Subcutaneous abdominal adipose tissue (tissue), 5 donors: ENCODE results near the gene ZNF611.
"Not testable (repeated sequence)": the region's sequence is repeated elsewhere in the genome, so short reads cannot be mapped to it uniquely, and the experiment has no call there.

ENCODE experiments used
- H3K27ac ChIP-seq: one replicate; pipeline ENCODE4 v1.7.0; 2013; ENCODE audit warnings: low read depth, mild to moderate bottlenecking, inconsistent platforms, low read length, moderate library complexity
- H3K27me3 ChIP-seq, 5 donors: one replicate each; pipeline ENCODE4 v1.7.0; 2013; ENCODE audit warnings: low read length in 5 of 5, inconsistent platforms in 1 of 5; ENCODE audit not compliant: control insufficient read depth in 5 of 5, insufficient read depth in 4 of 5
- H3K36me3 ChIP-seq, 5 donors: one replicate each; pipeline ENCODE4 v1.7.0; 2013; ENCODE audit warnings: low read length in 5 of 5; ENCODE audit not compliant: control insufficient read depth in 5 of 5, insufficient read depth in 5 of 5
- H3K4me1 ChIP-seq, 5 donors: one replicate each; pipeline ENCODE4 v1.7.0; 2013; ENCODE audit warnings: low read length in 5 of 5, mild to moderate bottlenecking in 3 of 5, moderate library complexity in 1 of 5; ENCODE audit not compliant: control insufficient read depth in 5 of 5, insufficient read depth in 5 of 5
- H3K4me3 ChIP-seq, 5 donors: one replicate each; pipeline ENCODE4 v1.7.0; 2013; ENCODE audit warnings: low read length in 5 of 5, low read depth in 1 of 5
- H3K9ac ChIP-seq, 5 donors: one replicate each; pipeline ENCODE4 v1.7.0; 2013; ENCODE audit warnings: low read length in 5 of 5, mild to moderate bottlenecking in 4 of 5, moderate library complexity in 3 of 5
- H3K9me3 ChIP-seq, 5 donors: one replicate each; pipeline ENCODE4 v1.7.0; 2013; ENCODE audit warnings: low read length in 5 of 5; ENCODE audit not compliant: control insufficient read depth in 5 of 5
- donor health status: healthy.
- donor health status: healthy.
- donor health status: healthy.
- donor health status: healthy.
- donor health status: healthy.

Gene ZNF611

GRCh38 chr19:52720541-52720940 lies 14.3 kb downstream of the ZNF611 start:
- not testable (repeated sequence) for H3K27ac ChIP-seq, H3K9me3 ChIP-seq, H3K4me3 ChIP-seq, H3K4me1 ChIP-seq, H3K9ac ChIP-seq, H3K27me3 ChIP-seq
- peaks cover 0 to 38% (median 3%) of the 10 kb centered on the region in 5 donors for H3K36me3 ChIP-seq

GRCh38 chr19:52716522-52716921 lies 18.3 kb downstream of the ZNF611 start:
- peaks cover 4 to 48% (median 25%) of the 10 kb centered on the region in 5 donors for H3K36me3 ChIP-seq
- H3K9me3 ChIP-seq: no peaks in the 10 kb centered on the region
- no peak overlapping the region for H3K9ac ChIP-seq
- no peak overlapping the region for H3K27ac ChIP-seq
- no peaks in the 10 kb centered on the region for H3K27me3 ChIP-seq
- H3K4me3 ChIP-seq: no peak overlapping the region
- H3K4me1 ChIP-seq: peaks cover 0 to 3% (median 0%) of the 10 kb centered on the region in 5 donors

- H3K4me3 ChIP-seq, H3K27ac ChIP-seq, H3K9ac ChIP-seq, H3K4me1 ChIP-seq, H3K27me3 ChIP-seq, H3K9me3 ChIP-seq: not testable (repeated sequence)
- H3K36me3 ChIP-seq: peaks cover 4 to 48% (median 32%) of the 10 kb centered on the region in 5 donors
Measured at GRCh38 chr19:52715902-52716301, 18.9 kb downstream of the ZNF611 start.

- H3K27ac ChIP-seq, H3K4me3 ChIP-seq, H3K4me1 ChIP-seq, H3K27me3 ChIP-seq, H3K9ac ChIP-seq, H3K9me3 ChIP-seq: not testable (repeated sequence)
- peaks cover 4 to 48% (median 32%) of the 10 kb centered on the region in 5 donors for H3K36me3 ChIP-seq
Measured at GRCh38 chr19:52715330-52715729, 19.5 kb downstream of the ZNF611 start.

- not testable (repeated sequence) for H3K4me1 ChIP-seq, H3K27ac ChIP-seq, H3K9ac ChIP-seq, H3K4me3 ChIP-seq, H3K9me3 ChIP-seq, H3K27me3 ChIP-seq
- H3K36me3 ChIP-seq: peaks cover 4 to 60% (median 35%) of the 10 kb centered on the region in 5 donors
Measured at GRCh38 chr19:52713051-52713450, 21.8 kb downstream of the ZNF611 start.

- not testable (repeated sequence) for H3K4me3 ChIP-seq, H3K4me1 ChIP-seq, H3K27ac ChIP-seq, H3K27me3 ChIP-seq, H3K9ac ChIP-seq, H3K9me3 ChIP-seq
- H3K36me3 ChIP-seq: peaks cover 10 to 71% (median 42%) of the 10 kb centered on the region in 5 donors
Measured at GRCh38 chr19:52711661-52712060, 23.2 kb downstream of the ZNF611 start.

GRCh38 chr19:52710538-52710937 lies 24.3 kb downstream of the ZNF611 start:
- H3K9ac ChIP-seq: no peak overlapping the region
- no peaks in the 10 kb centered on the region for H3K27me3 ChIP-seq
- H3K4me3 ChIP-seq: no peak overlapping the region
- no peaks in the 10 kb centered on the region for H3K4me1 ChIP-seq
- no peak overlapping the region for H3K27ac ChIP-seq
- H3K9me3 ChIP-seq: peaks cover 0 to 13% (median 4%) of the 10 kb centered on the region in 5 donors
- peaks cover 22 to 79% (median 53%) of the 10 kb centered on the region in 5 donors for H3K36me3 ChIP-seq

GRCh38 chr19:52705615-52706014 lies 29.2 kb downstream of the ZNF611 start:
- Histone ChIP-seq H3K4me3 (peak overlapping the region in 2 of 5 donors; percentile 28 to 35), H3K36me3 (peaks cover 21 to 51% (median 30%) of the 10 kb centered on the region in 5 donors), H3K9me3 (peaks cover 0 to 34% (median 8%) of the 10 kb centered on the region in 5 donors)
- not testable (repeated sequence) for H3K9ac ChIP-seq, H3K4me1 ChIP-seq, H3K27ac ChIP-seq, H3K27me3 ChIP-seq

GRCh38 chr19:52703917-52704316 lies 30.9 kb downstream of the ZNF611 start:
- Histone ChIP-seq H3K27me3 (no peaks in the 10 kb centered on the region), H3K4me3 (no peak overlapping the region), H3K36me3 (peaks cover 16 to 41% (median 29%) of the 10 kb centered on the region in 5 donors), H3K27ac (no peak overlapping the region), H3K9ac (no peak overlapping the region), H3K9me3 (peaks cover 0 to 34% (median 8%) of the 10 kb centered on the region in 5 donors), H3K4me1 (no peaks in the 10 kb centered on the region)

- no peak overlapping the region for H3K27ac ChIP-seq
- peaks cover 9 to 14% (median 10%) of the 10 kb centered on the region in 5 donors for H3K36me3 ChIP-seq
- H3K9ac ChIP-seq: no peak overlapping the region
- no peaks in the 10 kb centered on the region for H3K27me3 ChIP-seq
- H3K9me3 ChIP-seq: peaks cover 0 to 22% (median 4%) of the 10 kb centered on the region in 5 donors
- H3K4me1 ChIP-seq: no peaks in the 10 kb centered on the region
- H3K4me3 ChIP-seq: no peak overlapping the region
Measured at GRCh38 chr19:52700673-52701072, 34.2 kb downstream of the ZNF611 start.

GRCh38 chr19:52699555-52699954 lies 35.3 kb downstream of the ZNF611 start:
- H3K36me3 ChIP-seq, H3K27me3 ChIP-seq, H3K9ac ChIP-seq, H3K27ac ChIP-seq, H3K4me3 ChIP-seq, H3K4me1 ChIP-seq: not testable (repeated sequence)
- peaks cover 0 to 11% (median 0%) of the 10 kb centered on the region in 5 donors for H3K9me3 ChIP-seq
